ENCODE data around the gene SELENOK. TPM values are rescaled to one million over a fixed set of nuclear protein-coding genes. Genes with fewer than 3 reads are reported as not detected.

The SELENOK gene
- total RNA-seq, 4 donors from 2014 or later: 36.5 to 48.1 (median 45.4) TPM

DNA sequence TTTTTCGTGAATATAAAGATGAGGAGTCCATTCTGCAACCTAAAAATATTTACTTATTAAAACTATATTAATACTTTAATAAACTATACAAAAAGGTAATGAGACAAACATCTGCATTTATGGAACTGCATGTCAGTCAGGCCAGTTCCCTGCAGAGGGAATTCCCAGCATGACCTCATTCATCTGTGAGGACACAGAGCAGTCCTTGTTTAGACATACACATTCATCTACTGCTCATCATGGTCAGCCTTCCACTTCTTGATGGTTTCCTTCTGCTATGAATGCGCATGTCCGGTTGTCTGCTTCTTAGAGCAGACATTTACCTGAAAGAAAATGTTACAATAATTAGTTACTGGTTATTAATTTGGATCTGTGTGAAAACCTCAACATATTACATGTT is 6.4 kb downstream of the SELENOK start:
- Histone ChIP-seq H3K4me3 (no peak overlapping the region), H3K27me3 (no peaks in the 10 kb centered on the region), H3K27ac (no peak overlapping the region), H3K36me3 (peaks cover 30% of the 10 kb centered on the region), H3K9me3 (no peaks in the 10 kb centered on the region), H3K4me1 (peaks cover 20% of the 10 kb centered on the region)
- TF ChIP-seq CTCF (IDR thresholded peaks at IDR 0.05) (no peak), EP300 (IDR thresholded peaks at IDR 0.05) (no peak)
- WGBS: 96% methylated on average over 3 of the region's 3 CpGs
- DNase-seq (ENCODE audit: low spot score in 2 of 2): no peak

DNA sequence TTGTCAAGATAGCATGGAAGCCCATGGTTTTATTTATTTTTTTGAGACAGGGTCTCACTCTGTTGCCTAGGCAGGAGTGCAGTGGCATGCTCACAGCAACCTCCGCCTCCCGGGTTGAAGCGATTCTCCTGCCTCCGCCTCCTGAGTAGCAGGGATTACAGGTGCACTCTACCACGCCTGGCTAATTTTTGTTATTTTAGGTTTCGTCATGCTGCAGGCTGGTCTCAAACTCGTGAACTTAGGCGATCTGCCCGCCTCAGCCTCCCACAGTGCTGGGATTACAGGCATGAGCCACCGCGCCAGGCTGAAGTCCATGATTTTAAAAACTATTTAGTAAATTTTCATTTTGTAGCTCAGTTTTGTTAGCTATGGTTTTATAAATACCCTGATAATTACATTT is 7.0 kb downstream of the SELENOK start:
- Histone ChIP-seq H3K36me3 (peaks cover 33% of the 10 kb centered on the region), H3K4me3 (no peak overlapping the region), H3K9me3 (no peaks in the 10 kb centered on the region), H3K27ac (no peak overlapping the region), H3K4me1 (peaks cover 18% of the 10 kb centered on the region), H3K27me3 (no peaks in the 10 kb centered on the region)
- 88% methylated on average over 11 of the region's 11 CpGs for WGBS
- DNase-seq (ENCODE audit: low spot score in 2 of 2): no peak
- TF ChIP-seq EP300 (IDR thresholded peaks at IDR 0.05) (no peak), POLR2A (IDR thresholded peaks at IDR 0.05) (no peak), POLR2AphosphoS5 (IDR thresholded peaks at IDR 0.05) (no peak), CTCF (IDR thresholded peaks at IDR 0.05) (no peak)

DNA sequence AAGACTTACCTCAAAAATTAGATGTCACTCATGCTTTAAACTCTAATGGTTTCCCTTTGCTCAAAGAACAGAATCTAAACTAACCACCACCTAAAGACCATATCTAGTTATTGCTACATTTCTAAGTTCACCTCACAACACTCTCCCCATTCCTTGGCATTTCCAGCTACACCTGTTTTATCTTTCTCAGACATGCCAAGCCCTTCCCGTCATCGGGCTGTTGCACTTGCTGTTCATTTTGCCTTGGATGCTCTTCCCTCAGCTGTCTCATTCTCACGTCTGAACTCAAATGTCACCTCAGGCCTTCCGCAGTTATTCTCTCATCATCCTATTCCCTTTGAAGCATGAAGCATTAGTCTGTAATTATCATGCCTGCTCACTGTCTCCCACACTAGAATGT is 8.7 kb downstream of the SELENOK start:
- peaks cover 18% of the 10 kb centered on the region for H3K4me1 ChIP-seq
- no peak overlapping the region for H3K4me3 ChIP-seq
- H3K27me3 ChIP-seq: no peaks in the 10 kb centered on the region
- TF ChIP-seq EP300 (IDR thresholded peaks at IDR 0.05) (no peak), POLR2AphosphoS5 (IDR thresholded peaks at IDR 0.05) (no peak), CTCF (IDR thresholded peaks at IDR 0.05) (no peak), POLR2A (IDR thresholded peaks at IDR 0.05) (no peak)
- H3K27ac ChIP-seq: no peak overlapping the region
- no peak for DNase-seq (ENCODE audit: low spot score in 2 of 2)
- no peaks in the 10 kb centered on the region for H3K9me3 ChIP-seq
- 75% methylated on average over 4 of the region's 4 CpGs for whole genome bisulfite sequencing
- peaks cover 48% of the 10 kb centered on the region for H3K36me3 ChIP-seq

DNA sequence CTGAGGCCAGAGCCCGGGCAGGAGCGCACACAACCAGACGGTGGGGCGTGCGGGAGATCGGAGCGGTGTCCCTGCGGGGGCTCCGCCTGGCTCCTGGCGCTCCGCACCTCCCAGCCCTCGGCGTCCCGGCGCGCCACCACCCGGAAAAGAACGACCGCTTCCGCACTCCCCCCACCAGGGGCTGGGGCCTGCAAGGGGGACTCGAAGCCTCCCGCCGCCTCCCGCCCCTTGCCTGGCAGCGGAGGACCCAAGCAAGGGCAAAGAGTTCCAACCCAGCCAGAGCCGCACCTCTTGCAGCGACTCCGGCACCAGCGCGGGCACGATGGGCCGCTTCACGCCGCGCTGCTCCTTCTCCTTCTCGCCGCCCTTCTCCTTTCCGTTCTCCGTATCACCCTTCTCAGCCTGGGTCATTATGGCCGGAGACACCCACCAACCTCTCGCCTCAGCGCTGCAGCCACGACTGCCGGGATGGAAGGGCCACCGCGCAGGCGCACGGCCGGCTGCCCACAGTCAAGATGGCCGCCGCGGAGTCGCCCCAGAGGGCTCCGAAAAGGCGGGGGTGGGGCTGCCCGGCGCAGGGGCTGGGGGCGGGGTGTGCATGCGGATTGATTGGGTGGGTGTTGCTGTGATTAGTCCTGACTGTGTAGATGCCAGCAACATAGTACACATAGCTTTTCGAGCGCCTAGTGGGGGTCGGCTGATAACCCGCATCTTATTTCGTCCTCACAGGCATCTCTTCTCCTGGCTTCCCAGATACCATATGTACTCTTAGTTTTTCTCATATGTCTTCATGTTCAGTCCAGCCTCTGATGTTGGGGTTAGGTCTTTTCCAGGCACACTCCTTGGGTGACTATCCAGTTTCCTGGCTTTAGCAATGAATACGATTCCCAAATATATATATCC is 9.7 kb downstream of the SELENOK start, which contains the start of gene ACTR8:
Gene ACTR8, minus strand, starts transcription at position 462 of the 903 bp plus-strand sequence. Its CDS starts 51 bp downstream, at position 411.
- WGBS: 1% methylated on average over 42 of the region's 65 CpGs
- Histone ChIP-seq H3K4me3 (peak within 1 kb of the TSS; percentile 64), H3K36me3 (peaks cover 59% of the 10 kb centered on the region), H3K4me1 (peaks cover 18% of the 10 kb centered on the region), H3K27ac (peak within 1 kb of the TSS; percentile 75), H3K9me3 (no peaks in the 10 kb centered on the region), H3K27me3 (no peaks in the 10 kb centered on the region)
- peak in 1 of 3 donors; percentile 24 for TF ChIP-seq POLR2AphosphoS5 (IDR thresholded peaks at IDR 0.05)
- no peak for TF ChIP-seq EP300 (IDR thresholded peaks at IDR 0.05)
- peak in 1 of 2 donors; percentile 28 for TF ChIP-seq CTCF (IDR thresholded peaks at IDR 0.05)
- TF ChIP-seq POLR2A (IDR thresholded peaks at IDR 0.05): no peak
- peak; percentile 89 to 90 for DNase-seq (ENCODE audit: low spot score in 2 of 2)

All from suprapubic skin (tissue), 4 donors.